GM23248 (cell line): Measurements from ENCODE around the gene PEMT. TPM values are rescaled to one million over a fixed set of nuclear protein-coding genes. Genes with fewer than 3 reads are reported as not detected.

Source experiments
- DNase-seq: peaks from one replicate; pipeline ENCODE4 v3.0.0-alpha.2; 2015
- H2AFZ ChIP-seq: fragments of 200-600 bp; sonication (generic); 2 replicates; pipeline ENCODE4 v1.6.1; 2016; ENCODE audit warnings: antibody characterized with exemption
- H3F3A ChIP-seq: fragments of 200-600 bp; sonication (generic); 2 replicates; pipeline ENCODE4 v1.6.1; 2016; ENCODE audit warnings: mild to moderate bottlenecking, antibody characterized with exemption, mixed run types; ENCODE audit not compliant: insufficient read depth
- H3K27ac ChIP-seq: fragments of 200-600 bp; sonication (generic); 2 replicates; pipeline ENCODE4 v1.5.1; 2016; ENCODE audit warnings: mild to moderate bottlenecking
- H3K27me3 ChIP-seq: fragments of 200-600 bp; sonication (generic); replicated peaks from 2 replicates; pipeline ENCODE4 v1.6.1; 2016; ENCODE audit warnings: mild to moderate bottlenecking; ENCODE audit not compliant: insufficient read depth
- H3K36me3 ChIP-seq: fragments of 200-600 bp; sonication (generic); 2 replicates; pipeline ENCODE4 v1.6.1; 2016; ENCODE audit warnings: low read depth, mild to moderate bottlenecking
- H3K4me1 ChIP-seq: fragments of 200-600 bp; sonication (generic); 2 replicates; pipeline ENCODE4 v1.6.1; 2016; ENCODE audit warnings: mild to moderate bottlenecking; ENCODE audit not compliant: insufficient read depth
- H3K4me2 ChIP-seq: fragments of 200-600 bp; sonication (generic); one replicate; pipeline ENCODE4 v1.6.1; 2016; ENCODE audit warnings: mild to moderate bottlenecking; ENCODE audit not compliant: unreplicated experiment
- H3K4me3 ChIP-seq: fragments of 200-600 bp; sonication (generic); 2 replicates; pipeline ENCODE4 v1.5.1; 2016; ENCODE audit warnings: mild to moderate bottlenecking
- H3K79me2 ChIP-seq: fragments of 200-600 bp; sonication (generic); 2 replicates; pipeline ENCODE4 v1.6.1; 2016; ENCODE audit warnings: mild to moderate bottlenecking; ENCODE audit not compliant: insufficient read depth
- H3K9ac ChIP-seq: fragments of 200-600 bp; sonication (generic); 2 replicates; pipeline ENCODE4 v1.6.1; 2016; ENCODE audit warnings: mild to moderate bottlenecking
- H3K9me2 ChIP-seq: fragments of 200-600 bp; sonication (generic); 2 replicates; pipeline ENCODE4 v1.6.1; 2016; ENCODE audit warnings: mixed run types, mild to moderate bottlenecking, moderate library complexity; ENCODE audit not compliant: insufficient read depth
- H3K9me3 ChIP-seq: fragments of 200-600 bp; sonication (generic); one replicate; pipeline ENCODE4 v1.6.1; 2017; ENCODE audit warnings: low read depth
- H4K20me1 ChIP-seq: fragments of 200-600 bp; sonication (generic); 2 replicates; pipeline ENCODE4 v1.6.0; 2016; ENCODE audit not compliant: insufficient read depth
- EZH2 ChIP-seq: fragments of 200-600 bp; sonication (generic); IDR thresholded peaks from 2 replicates; pipeline ENCODE4 v1.6.1; 2018; ENCODE audit warnings: antibody characterized with exemption, mild to moderate bottlenecking; ENCODE audit not compliant: insufficient read depth, poor library complexity, severe bottlenecking
- EZH2phosphoT487 ChIP-seq: fragments of 200-600 bp; sonication (generic); IDR thresholded peaks from 2 replicates; pipeline ENCODE4 v1.6.1; 2018; ENCODE audit warnings: antibody characterized with exemption, moderate library complexity, mild to moderate bottlenecking, low read depth; ENCODE audit not compliant: insufficient read depth
- WGBS, 2 experiments: methylation state at CpG; one replicate each; pipeline ENCODE4 v1.1.6; 2015 to 2017; ENCODE audit warnings: low lambda C conversion rate in 2 of 2, low coverage in 1 of 2; ENCODE audit errors: missing lambda C conversion rate in 2 of 2; 5-methylcytosine and 5-hydroxymethylcytosine counted together
- in situ Hi-C: fragments of 300-500 bp; cut with MboI; formaldehyde crosslinking; loops from 2 replicates; pipeline ENCODE4 v1.15.0; 2020
- polyA plus RNA-seq: library from polyadenylated mRNA; unstranded; fragments of >200 nt; fragmentation: Nextera tagmentation; extraction: Ambion mirVana; gene quantifications from 2 replicates; pipeline ENCODE4 v1.2.1, GENCODE V29; 2016
- total RNA-seq: library from RNA; depleted of rRNA; stranded (reverse); fragments of >200 nt; shearing (Covaris generic); gene quantifications from 2 replicates; pipeline ENCODE4 v1.2.3, GENCODE V29; 2014

Gene PEMT
- total and polyA plus RNA-seq, 2 experiments from 2014 or later, result 62.0 to 68.7 TPM

GRCh38 chr17:17593222-17593620 lies 1.7 kb upstream of the PEMT start:
- Histone ChIP-seq H3K4me1 (peaks cover 10% of the 10 kb centered on the region; the same call in 1 of the 2 replicates), H3K9me2 (no peaks in the 10 kb centered on the region), H4K20me1 (no peaks in the 10 kb centered on the region), H3F3A (no peaks in the 10 kb centered on the region), H2AFZ (no peak overlapping the region), H3K4me3 (no peak overlapping the region), H3K27ac (no peak overlapping the region), H3K79me2 (peaks cover 27% of the 10 kb centered on the region), H3K36me3 (no peaks in the 10 kb centered on the region), H3K9ac (peak overlapping the region; percentile 93; the same call in 1 of the 2 replicates), H3K4me2 (no peak overlapping the region), H3K9me3 (no peaks in the 10 kb centered on the region), H3K27me3 (no peaks in the 10 kb centered on the region)
- 84 to 90% methylated on average over 6 of the region's 6 CpGs for whole genome bisulfite sequencing, 2 experiments
- no peak for DNase-seq
- no peak for TF ChIP-seq EZH2
- no peak for TF ChIP-seq EZH2phosphoT487
- in situ Hi-C loops, result no loop called here

- in situ Hi-C loops, result no loop called here
- Histone ChIP-seq H3K9me3 (no peaks in the 10 kb centered on the region), H4K20me1 (no peaks in the 10 kb centered on the region), H3K4me3 (peak overlapping the region; percentile 99), H3K9ac (peak overlapping the region; percentile 93), H2AFZ (peak overlapping the region; percentile 83), H3K36me3 (no peaks in the 10 kb centered on the region), H3K9me2 (no peaks in the 10 kb centered on the region), H3K4me1 (peaks cover 19% of the 10 kb centered on the region), H3K27ac (peak overlapping the region; percentile 82), H3K27me3 (no peaks in the 10 kb centered on the region), H3F3A (no peaks in the 10 kb centered on the region), H3K4me2 (peak overlapping the region; percentile 85), H3K79me2 (peaks cover 43% of the 10 kb centered on the region)
- TF ChIP-seq EZH2 (no peak), EZH2phosphoT487 (no peak)
- WGBS, 2 experiments, result 2 to 3% methylated on average over 20 to 21 of the region's 21 CpGs
- DNase-seq, result peak; percentile 16
These were observed 589 bp downstream of the PEMT start for GRCh38 chr17:17590883-17591354.

- peak overlapping the region; percentile 83 for H2AFZ ChIP-seq
These were observed 1.3 kb downstream of the PEMT start for GRCh38 chr17:17590141-17590751.

GRCh38 chr17:17587614-17588337 lies 3.7 kb downstream of the PEMT start:
- Histone ChIP-seq H3K9me2 (no peaks in the 10 kb centered on the region), H3K4me2 (peak overlapping the region; percentile 61), H3K9ac (no peak overlapping the region), H3K79me2 (peaks cover 41% of the 10 kb centered on the region), H4K20me1 (no peaks in the 10 kb centered on the region), H3K36me3 (no peaks in the 10 kb centered on the region), H3K27ac (peak overlapping the region; percentile 13; the same call in 1 of the 2 replicates), H3K9me3 (no peaks in the 10 kb centered on the region), H3F3A (no peaks in the 10 kb centered on the region), H2AFZ (peak overlapping the region; percentile 60; the same call in 1 of the 2 replicates), H3K27me3 (no peaks in the 10 kb centered on the region), H3K4me1 (peaks cover 16% of the 10 kb centered on the region), H3K4me3 (no peak overlapping the region)
- 29 to 40% methylated on average over 10 of the region's 10 CpGs for WGBS, 2 experiments
- no peak for TF ChIP-seq EZH2phosphoT487
- TF ChIP-seq EZH2, result no peak
- peak; percentile 44 for DNase-seq
- in situ Hi-C loops, result no loop called here

More at GRCh38 chr17:17590141-17590751, 1.3 kb downstream of the PEMT start:
- Histone ChIP-seq H3K4me2 (peak overlapping the region; percentile 85), H3K9ac (peak overlapping the region; percentile 93), H3K9me2 (no peaks in the 10 kb centered on the region), H4K20me1 (no peaks in the 10 kb centered on the region), H3K27me3 (no peaks in the 10 kb centered on the region), H3K4me1 (peaks cover 19% of the 10 kb centered on the region), H3K27ac (peak overlapping the region; percentile 82), H3K9me3 (no peaks in the 10 kb centered on the region), H3K36me3 (no peaks in the 10 kb centered on the region), H3F3A (no peaks in the 10 kb centered on the region), H3K4me3 (peak overlapping the region; percentile 99), H3K79me2 (peaks cover 43% of the 10 kb centered on the region)
- no peak for DNase-seq
- TF ChIP-seq EZH2phosphoT487 (no peak), EZH2 (no peak)
- WGBS, 2 experiments, result 52 to 54% methylated on average over 11 of the region's 11 CpGs
- in situ Hi-C loops, result no loop called here
